ENCODE data around the gene ELF4.

GRCh38 chrX:130120746-130121504, 10.6 kb upstream of the ELF4 start:
- TF ChIP-seq POLR2A (IDR thresholded peaks at IDR 0.05): no peak
- peak; percentile 34 to 69 for TF ChIP-seq CTCF (IDR thresholded peaks at IDR 0.05)
- TF ChIP-seq POLR2AphosphoS5 (IDR thresholded peaks at IDR 0.05): no peak

Measured in suprapubic skin (tissue), 4 donors.